Activated CD8-positive, alpha-beta memory T cell treated with anti-CD3 and anti-CD28 coated beads, Interleukin-2, amount 10 ng/mL, durations not matched to agents 7 days and 5 days (primary cell): ENCODE results near the gene CHCHD6. TPM values are rescaled to one million over a fixed set of nuclear protein-coding genes. Genes with fewer than 3 reads are reported as not detected.

Experiments used
- ATAC-seq: fragments of 150-1000 bp; cut with Tn5 transposase; one replicate; pipeline ENCODE4 v1.10.0; 2021; ENCODE audit warnings: moderate library complexity
- CTCF ChIA-PET: fragments of 350-600 bp; sonication (Branson Sonifier 250); formaldehyde crosslinking; loops from one replicate; lab custom pipeline; 2021; ENCODE audit warnings: antibody characterized with exemption; lab: Charles Lee
- DNase-seq: peaks from one replicate; pipeline ENCODE4 v3.0.0-alpha.2; 2020
- H3K27ac Mint-ChIP-seq: one replicate; pipeline ENCODE4 v1.8.0; 2021; ENCODE audit warnings: mild to moderate bottlenecking, mixed read lengths
- H3K27me3 Mint-ChIP-seq: one replicate; pipeline ENCODE4 v1.8.0; 2021; ENCODE audit warnings: mixed read lengths
- H3K36me3 Mint-ChIP-seq: one replicate; pipeline ENCODE4 v1.8.0; 2021; ENCODE audit warnings: mild to moderate bottlenecking, mixed read lengths
- H3K4me1 Mint-ChIP-seq: one replicate; pipeline ENCODE4 v1.8.0; 2021; ENCODE audit warnings: mixed read lengths
- H3K4me3 Mint-ChIP-seq: one replicate; pipeline ENCODE4 v1.8.0; 2021; ENCODE audit warnings: mild to moderate bottlenecking, moderate library complexity, mixed read lengths
- H3K9me3 Mint-ChIP-seq: one replicate; pipeline ENCODE4 v1.8.0; 2022; ENCODE audit warnings: low read depth, mixed read lengths
- total RNA-seq, 2 experiments: library from RNA; stranded (reverse); gene quantifications; one replicate each; pipeline ENCODE4 v1.2.3, GENCODE V29; 2021

The CHCHD6 gene
- total RNA-seq, 2 experiments from 2014 or later: 7.7 to 9.0 TPM

GRCh38 chr3:126755866-126756265 lies 51.8 kb downstream of the CHCHD6 start:
- no peaks in the 10 kb centered on the region for H3K27me3 Mint-ChIP-seq
- ATAC-seq (no peak), DNase-seq (no peak)
- H3K4me3 Mint-ChIP-seq: no peak overlapping the region
- no peaks in the 10 kb centered on the region for H3K9me3 Mint-ChIP-seq
- H3K27ac Mint-ChIP-seq: no peak overlapping the region
- CTCF ChIA-PET: no interaction called here
- no peaks in the 10 kb centered on the region for H3K36me3 Mint-ChIP-seq
- H3K4me1 Mint-ChIP-seq: no peaks in the 10 kb centered on the region

- no peak overlapping the region for H3K4me3 Mint-ChIP-seq
- CTCF ChIA-PET: interaction anchor here (1.5 kb wide), 1 partner anchor 225 kb away, joined by 4 read pairs; the partner anchor contains the start of gene PLXNA1
- ATAC-seq (no peak), DNase-seq (no peak)
- H3K9me3 Mint-ChIP-seq: no peaks in the 10 kb centered on the region
- no peaks in the 10 kb centered on the region for H3K4me1 Mint-ChIP-seq
- no peak overlapping the region for H3K27ac Mint-ChIP-seq
- H3K27me3 Mint-ChIP-seq: peaks cover 2% of the 10 kb centered on the region
- H3K36me3 Mint-ChIP-seq: peaks cover 1% of the 10 kb centered on the region
Measured at GRCh38 chr3:126758026-126758425, 54.0 kb downstream of the CHCHD6 start.

DNA sequence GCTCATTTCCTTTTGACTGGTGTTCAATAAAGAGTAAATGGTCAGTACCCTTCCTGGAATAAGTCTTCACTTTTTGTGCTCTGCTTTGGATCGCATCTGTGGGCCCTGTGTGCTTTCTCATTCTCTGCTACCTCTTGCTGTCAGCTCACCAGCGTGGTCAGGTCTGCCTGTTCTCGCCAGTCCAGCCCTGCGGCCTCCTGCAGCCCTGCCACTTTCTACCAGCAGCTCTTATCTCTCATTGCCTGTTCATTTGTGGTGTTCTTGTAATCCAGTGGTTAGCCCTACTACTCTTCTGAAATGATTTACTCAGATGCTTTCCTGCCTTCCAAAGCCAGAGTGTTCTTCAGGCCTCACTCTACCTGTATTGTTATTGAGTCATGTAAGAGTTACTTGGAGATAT lies 54.8 kb downstream of the CHCHD6 start:
- DNase-seq (no peak), ATAC-seq (no peak)
- Mint-ChIP-seq H3K4me3 (no peak overlapping the region), H3K9me3 (no peaks in the 10 kb centered on the region), H3K4me1 (no peaks in the 10 kb centered on the region), H3K27ac (no peak overlapping the region), H3K27me3 (peaks cover 2% of the 10 kb centered on the region), H3K36me3 (peaks cover 1% of the 10 kb centered on the region)
- CTCF ChIA-PET: no interaction called here

GRCh38 chr3:126760541-126760940 lies 56.5 kb downstream of the CHCHD6 start:
- peaks cover 2% of the 10 kb centered on the region for H3K27me3 Mint-ChIP-seq
- peaks cover 1% of the 10 kb centered on the region for H3K36me3 Mint-ChIP-seq
- CTCF ChIA-PET: no interaction called here
- H3K27ac Mint-ChIP-seq: no peak overlapping the region
- H3K9me3 Mint-ChIP-seq: no peaks in the 10 kb centered on the region
- no peak overlapping the region for H3K4me3 Mint-ChIP-seq
- ATAC-seq: no peak
- DNase-seq: no peak
- no peaks in the 10 kb centered on the region for H3K4me1 Mint-ChIP-seq

- Mint-ChIP-seq H3K4me3 (no peak overlapping the region), H3K27me3 (peaks cover 2% of the 10 kb centered on the region), H3K27ac (no peak overlapping the region), H3K36me3 (peaks cover 3% of the 10 kb centered on the region), H3K9me3 (peaks cover 5% of the 10 kb centered on the region), H3K4me1 (peaks cover 3% of the 10 kb centered on the region)
- CTCF ChIA-PET: no interaction called here
- DNase-seq (no peak), ATAC-seq (no peak)
Measured at GRCh38 chr3:126763035-126763434, 59.0 kb downstream of the CHCHD6 start.

DNA sequence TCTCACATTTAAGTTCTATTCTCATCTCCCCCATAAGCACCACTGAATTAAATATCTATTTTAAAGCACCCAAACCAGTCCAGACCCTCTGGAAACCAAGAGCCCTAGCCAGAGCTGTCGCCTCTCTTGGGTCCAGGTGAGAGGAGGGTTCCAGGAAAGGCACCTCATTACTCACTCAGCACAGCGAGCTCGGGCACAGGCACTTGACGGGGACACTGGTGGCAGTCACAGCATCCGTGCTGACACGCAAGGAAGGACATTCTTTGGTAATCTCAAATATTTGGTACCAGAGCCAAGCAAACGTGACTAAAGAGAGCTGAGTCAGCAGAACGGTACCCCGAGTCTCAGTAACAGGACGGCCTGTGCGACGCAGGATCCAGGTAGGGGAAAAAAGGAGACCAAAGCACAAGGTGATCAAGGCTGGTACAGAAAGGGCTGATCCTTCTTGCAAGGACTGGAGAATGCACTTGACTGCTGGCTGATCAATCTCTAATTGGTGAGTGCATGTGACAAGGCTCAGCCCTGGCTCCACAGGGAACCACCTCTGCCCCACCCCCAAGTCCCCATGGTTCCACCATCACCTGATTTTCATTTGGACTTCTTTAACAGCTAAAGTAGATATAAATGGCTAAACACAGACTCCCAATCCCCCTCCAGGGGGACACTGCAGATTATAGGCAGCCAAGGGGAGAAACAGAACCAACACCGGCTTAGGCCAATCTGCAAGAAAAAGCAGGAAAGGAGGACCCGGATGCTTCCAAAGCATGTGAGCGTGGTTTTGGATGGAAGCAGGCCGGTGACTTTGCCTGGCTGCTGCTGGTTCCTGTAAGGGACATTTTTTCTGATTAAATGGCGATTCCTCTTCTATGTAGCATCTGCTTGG lies 61.4 kb downstream of the CHCHD6 start:
- ATAC-seq (no peak), DNase-seq (no peak)
- CTCF ChIA-PET: no interaction called here
- peaks cover 3% of the 10 kb centered on the region for H3K36me3 Mint-ChIP-seq
- H3K9me3 Mint-ChIP-seq: peaks cover 10% of the 10 kb centered on the region
- peaks cover 6% of the 10 kb centered on the region for H3K4me1 Mint-ChIP-seq
- no peak overlapping the region for H3K27ac Mint-ChIP-seq
- H3K27me3 Mint-ChIP-seq: peaks cover 2% of the 10 kb centered on the region
- no peak overlapping the region for H3K4me3 Mint-ChIP-seq

- CTCF ChIA-PET: no interaction called here
- peaks cover 3% of the 10 kb centered on the region for H3K36me3 Mint-ChIP-seq
- DNase-seq (no peak), ATAC-seq (no peak)
- H3K4me1 Mint-ChIP-seq: peaks cover 6% of the 10 kb centered on the region
- H3K27ac Mint-ChIP-seq: no peak overlapping the region
- no peak overlapping the region for H3K4me3 Mint-ChIP-seq
- H3K9me3 Mint-ChIP-seq: peaks cover 13% of the 10 kb centered on the region
- peaks cover 2% of the 10 kb centered on the region for H3K27me3 Mint-ChIP-seq
Measured at GRCh38 chr3:126766653-126767052, 62.6 kb downstream of the CHCHD6 start.

- Mint-ChIP-seq H3K27ac (no peak overlapping the region), H3K9me3 (peaks cover 19% of the 10 kb centered on the region), H3K27me3 (no peaks in the 10 kb centered on the region), H3K4me3 (no peak overlapping the region), H3K4me1 (peaks cover 6% of the 10 kb centered on the region), H3K36me3 (peaks cover 9% of the 10 kb centered on the region)
- no peak for ATAC-seq
- no peak for DNase-seq
- CTCF ChIA-PET: no interaction called here
Measured at GRCh38 chr3:126768903-126769302, 64.9 kb downstream of the CHCHD6 start.

GRCh38 chr3:126770096-126770495 lies 66.1 kb downstream of the CHCHD6 start:
- H3K36me3 Mint-ChIP-seq: peaks cover 9% of the 10 kb centered on the region
- ATAC-seq: no peak
- no peak overlapping the region for H3K4me3 Mint-ChIP-seq
- no peak for DNase-seq
- peaks cover 6% of the 10 kb centered on the region for H3K4me1 Mint-ChIP-seq
- H3K9me3 Mint-ChIP-seq: peaks cover 19% of the 10 kb centered on the region
- CTCF ChIA-PET: no interaction called here
- no peak overlapping the region for H3K27ac Mint-ChIP-seq
- H3K27me3 Mint-ChIP-seq: no peaks in the 10 kb centered on the region

DNA sequence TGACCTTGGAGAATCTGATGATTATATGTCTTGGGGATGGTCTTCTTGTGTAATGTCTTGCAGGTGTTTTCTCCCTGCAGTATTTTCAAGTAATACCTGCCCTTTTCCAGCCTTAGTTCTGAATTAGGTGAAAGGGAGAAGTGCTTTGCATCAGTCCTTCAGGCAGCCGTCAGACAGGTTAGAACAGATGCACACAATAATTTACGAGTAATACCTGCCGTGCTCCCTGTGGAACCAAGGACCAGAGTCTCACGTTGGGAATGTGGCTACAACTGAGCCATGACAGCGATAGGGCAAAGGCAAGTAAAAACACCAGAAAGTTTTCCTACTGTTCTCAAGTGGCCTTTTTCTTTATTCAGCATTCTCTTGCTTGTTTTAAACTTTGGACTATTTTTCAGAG lies 69.1 kb downstream of the CHCHD6 start:
- ATAC-seq: no peak
- CTCF ChIA-PET: no interaction called here
- DNase-seq: no peak
- Mint-ChIP-seq H3K27ac (no peak overlapping the region), H3K36me3 (peaks cover 8% of the 10 kb centered on the region), H3K4me1 (peaks cover 1% of the 10 kb centered on the region), H3K9me3 (peaks cover 14% of the 10 kb centered on the region), H3K4me3 (no peak overlapping the region), H3K27me3 (no peaks in the 10 kb centered on the region)

DNA sequence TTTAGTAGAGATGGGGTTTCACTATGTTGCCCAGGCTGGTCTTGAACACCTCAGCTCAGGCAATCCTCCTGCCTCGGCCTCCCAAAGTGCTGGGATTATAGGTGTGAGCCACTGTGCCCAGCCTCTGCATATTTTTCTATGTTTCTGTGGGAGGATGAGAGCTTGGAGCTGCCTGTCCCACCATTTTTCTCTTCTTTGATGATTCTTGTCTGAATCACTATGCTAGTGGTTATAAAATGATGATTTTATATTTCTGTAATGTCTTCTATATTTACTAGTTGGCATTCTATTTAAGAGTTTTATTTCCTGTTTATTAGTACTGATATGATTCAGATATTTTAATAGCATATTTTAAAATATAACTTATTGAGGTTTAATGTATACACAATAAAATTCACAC lies 69.7 kb downstream of the CHCHD6 start:
- no peak for DNase-seq
- ATAC-seq: no peak
- H3K4me3 Mint-ChIP-seq: no peak overlapping the region
- H3K4me1 Mint-ChIP-seq: no peaks in the 10 kb centered on the region
- H3K36me3 Mint-ChIP-seq: peaks cover 8% of the 10 kb centered on the region
- no peak overlapping the region for H3K27ac Mint-ChIP-seq
- no peaks in the 10 kb centered on the region for H3K27me3 Mint-ChIP-seq
- CTCF ChIA-PET: no interaction called here
- peaks cover 12% of the 10 kb centered on the region for H3K9me3 Mint-ChIP-seq

DNA sequence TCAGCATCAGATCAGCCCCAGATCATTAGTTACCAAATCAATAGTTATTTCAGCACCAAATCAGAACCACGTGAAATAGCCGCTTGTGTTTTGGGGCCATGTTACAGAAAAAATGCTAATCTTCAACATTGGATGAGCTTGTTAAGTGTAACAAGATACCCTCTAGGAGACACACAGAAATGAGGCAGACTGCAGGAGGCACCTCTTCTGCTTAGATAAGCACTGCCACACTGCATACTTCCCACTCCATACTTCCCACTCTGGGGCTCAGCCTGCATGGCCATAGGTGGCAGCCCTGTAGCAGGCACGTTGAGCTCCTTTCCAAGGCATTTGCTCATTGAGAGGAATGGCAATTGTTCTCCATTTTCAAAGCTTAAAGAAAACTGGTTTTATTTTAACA lies 73.3 kb downstream of the CHCHD6 start:
- no peaks in the 10 kb centered on the region for H3K4me1 Mint-ChIP-seq
- no peak for ATAC-seq
- H3K36me3 Mint-ChIP-seq: peaks cover 4% of the 10 kb centered on the region
- H3K27ac Mint-ChIP-seq: no peak overlapping the region
- no peak for DNase-seq
- H3K9me3 Mint-ChIP-seq: peaks cover 4% of the 10 kb centered on the region
- CTCF ChIA-PET: no interaction called here
- H3K4me3 Mint-ChIP-seq: no peak overlapping the region
- H3K27me3 Mint-ChIP-seq: no peaks in the 10 kb centered on the region

- Mint-ChIP-seq H3K27ac (no peak overlapping the region), H3K36me3 (no peaks in the 10 kb centered on the region)
Measured at GRCh38 chr3:126780666-126781065, 76.6 kb downstream of the CHCHD6 start.

DNA sequence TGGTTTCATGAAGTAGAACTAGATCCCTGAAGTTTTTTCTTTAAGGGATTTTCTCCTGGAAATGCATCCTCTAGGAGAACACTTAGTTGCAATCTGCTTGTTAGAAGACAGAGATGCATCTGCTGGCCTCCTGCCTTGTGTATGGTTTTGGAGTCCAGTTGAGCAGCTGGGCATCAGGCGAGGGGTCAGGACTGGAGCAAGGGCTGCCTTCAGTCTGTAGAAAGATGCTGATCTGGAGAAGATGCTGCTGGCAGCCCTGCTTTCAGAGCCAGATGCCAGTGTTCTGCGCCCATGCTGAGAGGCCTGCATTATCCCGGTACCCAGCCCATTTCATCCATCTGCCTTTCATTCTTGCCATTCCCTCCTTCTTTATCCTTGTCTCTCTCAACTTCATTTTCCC lies 77.4 kb downstream of the CHCHD6 start:
- Mint-ChIP-seq H3K27ac (no peak overlapping the region), H3K9me3 (no peaks in the 10 kb centered on the region), H3K4me3 (no peak overlapping the region), H3K4me1 (peaks cover 3% of the 10 kb centered on the region), H3K27me3 (no peaks in the 10 kb centered on the region), H3K36me3 (no peaks in the 10 kb centered on the region)
- no peak for DNase-seq
- CTCF ChIA-PET: interaction anchor here (0.6 kb wide), 1 partner anchor 71 kb away, joined by 3 read pairs; no protein-coding TSS in a partner anchor
- no peak for ATAC-seq

More at GRCh38 chr3:126780666-126781065, 76.6 kb downstream of the CHCHD6 start:
- Mint-ChIP-seq H3K27me3 (no peaks in the 10 kb centered on the region), H3K9me3 (no peaks in the 10 kb centered on the region), H3K4me3 (no peak overlapping the region), H3K4me1 (peaks cover 3% of the 10 kb centered on the region)
- DNase-seq (no peak), ATAC-seq (no peak)
- CTCF ChIA-PET: no interaction called here
